ENCODE results near the gene IKZF3.
"Not testable (repeated sequence)": the region's sequence is repeated elsewhere in the genome, so short reads cannot be mapped to it uniquely, and the experiment has no call there.

The IKZF3 gene

GRCh38 chr17:39711071-39711470, 153.0 kb downstream of the IKZF3 start:
- H3K36me3 ChIP-seq (ENCODE audit: insufficient read depth, low read length), result peaks cover 71% of the 10 kb centered on the region
- not testable (repeated sequence) for H3K9me3 ChIP-seq (ENCODE audit: low read length); H3K27me3 ChIP-seq (ENCODE audit: insufficient read depth, low read length); H3K4me1 ChIP-seq (ENCODE audit: insufficient read depth, low read length); H2AFZ ChIP-seq (ENCODE audit: low read depth, low read length); H3K4me3 ChIP-seq (ENCODE audit: low read length)

- Histone ChIP-seq H2AFZ (ENCODE audit: low read depth, low read length) (no peak overlapping the region), H3K4me3 (ENCODE audit: low read length) (no peak overlapping the region), H3K9me3 (ENCODE audit: low read length) (no peaks in the 10 kb centered on the region), H3K4me1 (ENCODE audit: insufficient read depth, low read length) (no peaks in the 10 kb centered on the region), H3K36me3 (ENCODE audit: insufficient read depth, low read length) (peaks cover 63% of the 10 kb centered on the region), H3K27me3 (ENCODE audit: insufficient read depth, low read length) (no peaks in the 10 kb centered on the region)
These were observed 153.8 kb downstream of the IKZF3 start for GRCh38 chr17:39709998-39710964.

DNA sequence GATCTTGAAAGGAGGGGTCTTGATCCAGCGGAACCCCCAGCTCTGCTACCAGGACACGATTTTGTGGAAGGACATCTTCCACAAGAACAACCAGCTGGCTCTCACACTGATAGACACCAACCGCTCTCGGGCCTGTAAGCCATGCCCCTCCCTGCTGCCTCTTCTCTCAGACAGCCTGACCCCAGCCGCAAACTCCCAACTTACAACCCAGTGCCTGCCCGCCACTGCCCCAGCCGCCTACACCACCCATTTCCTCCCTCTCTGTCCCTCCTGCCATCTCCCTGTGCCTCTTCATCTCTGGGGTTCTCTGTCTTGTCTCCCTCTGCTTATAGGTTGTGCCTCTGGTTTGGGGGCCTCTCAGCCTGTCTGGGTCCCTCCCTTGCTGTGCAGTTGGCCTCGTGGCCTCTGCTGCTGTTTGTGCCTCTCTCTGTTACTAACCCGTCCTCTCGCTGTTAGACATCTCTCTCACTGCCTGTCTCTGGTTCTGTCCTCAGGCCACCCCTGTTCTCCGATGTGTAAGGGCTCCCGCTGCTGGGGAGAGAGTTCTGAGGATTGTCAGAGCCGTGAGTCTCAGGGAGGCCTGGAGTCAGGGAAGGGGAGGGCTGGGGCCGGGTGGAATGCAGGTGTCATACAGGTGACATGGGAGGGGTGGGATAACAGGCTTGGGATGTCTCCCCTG, 154.7 kb downstream of the IKZF3 start:
- H3K4me3 ChIP-seq (ENCODE audit: low read length), result no peak overlapping the region
- peaks cover 62% of the 10 kb centered on the region for H3K36me3 ChIP-seq (ENCODE audit: insufficient read depth, low read length)
- H3K27me3 ChIP-seq (ENCODE audit: insufficient read depth, low read length), result no peaks in the 10 kb centered on the region
- H2AFZ ChIP-seq (ENCODE audit: low read depth, low read length), result no peak overlapping the region
- H3K4me1 ChIP-seq (ENCODE audit: insufficient read depth, low read length), result no peaks in the 10 kb centered on the region
- no peaks in the 10 kb centered on the region for H3K9me3 ChIP-seq (ENCODE audit: low read length)
